Natural killer cell (primary cell): Measurements from ENCODE around the gene PAGR1. TPM values are rescaled to one million over a fixed set of nuclear protein-coding genes. Genes with fewer than 3 reads are reported as not detected.
"Not testable (repeated sequence)": the region's sequence is repeated elsewhere in the genome, so short reads cannot be mapped to it uniquely, and the experiment has no call there.

Source experiments
- ATAC-seq, 3 donors: fragments of 150-1000 bp in 2 of 3; fragments of 200-7000 bp in 1 of 3; cut with Tn5 transposase; 1 replicate in 1 of 3; 2 replicates in 2 of 3; pipeline ENCODE4 v1.10.0; 2021; ENCODE audit warnings: mild to moderate bottlenecking in 2 of 3, moderate library complexity in 2 of 3
- DNase-seq, 2 donors: peaks; one replicate each; pipeline versions ENCODE4 v3.0.0 to v3.0.0-alpha.2; 2013 to 2021; ENCODE audit warnings: mixed read lengths in 1 of 2
- H3K27ac ChIP-seq: one replicate; pipeline ENCODE4 v1.5.1; 2013; ENCODE audit warnings: mild to moderate bottlenecking, low read length
- H3K27me3 ChIP-seq: one replicate; pipeline ENCODE4 v1.6.1; 2013; ENCODE audit warnings: low read length; ENCODE audit not compliant: control insufficient read depth, insufficient read depth
- H3K36me3 ChIP-seq: one replicate; pipeline ENCODE4 v1.6.1; 2013; ENCODE audit warnings: low read length; ENCODE audit not compliant: control insufficient read depth, insufficient read depth
- H3K4me1 ChIP-seq: one replicate; pipeline ENCODE4 v1.6.1; 2013; ENCODE audit warnings: low read length; ENCODE audit not compliant: control insufficient read depth, insufficient read depth
- H3K4me3 ChIP-seq: one replicate; pipeline ENCODE4 v1.5.1; 2013; ENCODE audit warnings: low read length
- H3K9me3 ChIP-seq: one replicate; pipeline ENCODE4 v1.6.1; 2013; ENCODE audit warnings: low read length; ENCODE audit not compliant: control insufficient read depth, insufficient read depth
- H3K27ac Mint-ChIP-seq, 2 donors: one replicate each; pipeline ENCODE4 v1.8.0; 2022; ENCODE audit warnings: mild to moderate bottlenecking in 2 of 2, mixed read lengths in 2 of 2, moderate library complexity in 1 of 2
- H3K27me3 Mint-ChIP-seq, 2 donors: one replicate each; pipeline ENCODE4 v1.8.0; 2022; ENCODE audit warnings: low read depth in 2 of 2, mixed read lengths in 2 of 2
- H3K36me3 Mint-ChIP-seq: one replicate; pipeline ENCODE4 v1.8.0; 2022; ENCODE audit warnings: mixed read lengths
- H3K4me1 Mint-ChIP-seq, 2 donors: one replicate each; pipeline ENCODE4 v1.8.0; 2022; ENCODE audit warnings: mixed read lengths in 2 of 2
- H3K4me3 Mint-ChIP-seq: one replicate; pipeline ENCODE4 v1.8.0; 2022; ENCODE audit warnings: mild to moderate bottlenecking, moderate library complexity, mixed read lengths
- H3K9me3 Mint-ChIP-seq, 2 donors: one replicate each; pipeline ENCODE4 v1.8.0; 2022; ENCODE audit warnings: mixed read lengths in 2 of 2
- CTCF ChIP-seq: fragments of 200-600 bp; IDR thresholded peaks from one replicate; pipeline ENCODE4 v1.8.0; 2022; ENCODE audit warnings: antibody characterized with exemption
- WGBS: methylation state at CpG from one replicate; pipeline ENCODE4 v1.1.7; 2013; ENCODE audit warnings: missing lambda C conversion rate; ENCODE audit not compliant: insufficient coverage; 5-methylcytosine and 5-hydroxymethylcytosine counted together
- intact Hi-C: fragments of 100-400 bp; cut with micrococcal nuclease; formaldehyde crosslinking; loops from one replicate; pipeline ENCODE4 v1.14.2; 2022
- total RNA-seq, 4 donors: library from RNA; stranded (reverse); fragments of 120-200 nt in 1 of 4; gene quantifications; one replicate each; pipeline versions ENCODE4 v1.2.3 to v1.2.4, GENCODE V29; 2013 to 2022

The PAGR1 gene
- total RNA-seq, 3 donors from 2014 or later (not counting 1 experiment from before 2014, with no cell fraction given): 8.9 to 16.2 (median 13.4) TPM

GRCh38 chr16:29790183-29790948 lies 25.6 kb upstream of the PAGR1 start, which contains the start of gene KIF22:
TSS of gene KIF22 (plus strand) at chr16:29790751. CDS start at chr16:29790760, 9 bp downstream.
- DNase-seq (peak; percentile 99 to 100), ATAC-seq (peak; percentile 92 to 97 (median 93))
- no peaks in the 10 kb centered on the region for H3K27me3 ChIP-seq
- Mint-ChIP-seq H3K36me3 (no peaks in the 10 kb centered on the region), H3K4me1 (peaks cover 43% of the 10 kb centered on the region in 2 donors), H3K27ac (peak within 1 kb of the TSS; percentile 92), H3K4me3 (peak within 1 kb of the TSS; percentile 96), H3K27me3 (no peaks in the 10 kb centered on the region), H3K9me3 (no peaks in the 10 kb centered on the region)
- H3K9me3 ChIP-seq: no peaks in the 10 kb centered on the region
- peak within 1 kb of the TSS; percentile 99 for H3K4me3 ChIP-seq
- intact Hi-C loops: loop anchor here (1.0 to 2.0 kb wide), 4 partner anchors 15 to 89 kb away; partner anchors contain the start of gene PAGR1
- under 1% methylated on average over 67 of the region's 67 CpGs for WGBS
- peak; percentile 79 for TF ChIP-seq CTCF
- peaks cover 34% of the 10 kb centered on the region for H3K4me1 ChIP-seq
- peak within 1 kb of the TSS; percentile 82 for H3K27ac ChIP-seq
- no peaks in the 10 kb centered on the region for H3K36me3 ChIP-seq

DNA sequence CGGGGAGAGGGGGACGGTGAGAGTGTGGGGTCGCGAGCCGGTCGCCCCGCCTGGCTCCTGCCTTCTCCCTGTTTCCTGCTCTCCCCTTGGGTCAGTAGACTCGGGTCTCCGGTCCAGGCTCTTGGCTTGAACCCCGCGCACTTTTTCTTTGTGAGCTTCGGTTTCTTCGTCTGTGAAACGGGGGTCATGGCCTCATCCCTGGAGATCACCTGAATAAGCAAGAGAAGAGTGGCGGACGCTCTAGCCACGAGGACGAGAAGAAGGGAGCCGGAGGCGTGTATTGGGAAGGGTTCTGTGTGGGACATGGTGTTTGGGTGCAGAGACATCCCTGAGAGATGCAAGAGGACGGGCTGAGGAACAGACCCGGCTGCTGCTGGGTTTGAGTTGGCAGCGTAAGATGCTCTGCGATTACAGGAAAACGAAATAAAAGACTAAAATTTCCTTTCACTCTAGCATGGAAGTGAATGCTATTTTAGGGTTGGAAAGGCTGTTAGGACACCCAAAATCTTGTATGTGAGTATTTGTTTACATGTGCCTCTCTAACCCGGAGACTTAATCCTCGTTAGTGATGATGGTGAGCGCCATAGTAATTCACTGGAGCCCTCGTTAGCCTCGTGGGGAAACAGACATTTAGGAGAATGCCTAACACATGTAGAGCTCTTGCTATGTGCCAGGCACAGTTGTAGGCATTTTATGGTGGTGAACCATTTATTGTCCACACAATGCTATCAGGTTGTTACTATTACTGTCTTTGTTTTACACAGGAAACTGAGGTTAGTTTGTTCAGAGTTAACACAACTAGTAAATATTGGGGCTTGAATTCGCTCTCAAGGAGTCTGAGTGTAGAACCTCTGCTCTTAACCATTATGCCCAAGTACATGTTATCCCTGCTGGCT lies 24.8 kb upstream of the PAGR1 start:
- H3K36me3 Mint-ChIP-seq: no peaks in the 10 kb centered on the region
- DNase-seq: peak in 1 of 2 donors; percentile 40
- peak overlapping the region; percentile 92 for H3K27ac Mint-ChIP-seq
- Histone ChIP-seq H3K27ac (peak overlapping the region; percentile 82), H3K9me3 (no peaks in the 10 kb centered on the region), H3K4me1 (peaks cover 30% of the 10 kb centered on the region), H3K4me3 (peak overlapping the region; percentile 99), H3K36me3 (no peaks in the 10 kb centered on the region), H3K27me3 (no peaks in the 10 kb centered on the region)
- no peaks in the 10 kb centered on the region for H3K27me3 Mint-ChIP-seq
- 2% methylated on average over 29 of the region's 31 CpGs for WGBS
- peaks cover 40 to 41% of the 10 kb centered on the region in 2 donors for H3K4me1 Mint-ChIP-seq
- ATAC-seq: peak in 1 of 3 donors; percentile 0
- intact Hi-C loops: loop anchor here (1.0 to 2.0 kb wide), 4 partner anchors 14 to 90 kb away; partner anchors contain the start of gene PAGR1
- peak overlapping the region; percentile 96 for H3K4me3 Mint-ChIP-seq
- TF ChIP-seq CTCF: no peak
- no peaks in the 10 kb centered on the region for H3K9me3 Mint-ChIP-seq

- Mint-ChIP-seq H3K36me3 (no peaks in the 10 kb centered on the region), H3K4me1 (peaks cover 40 to 41% of the 10 kb centered on the region in 2 donors), H3K4me3 (peak overlapping the region; percentile 96), H3K27ac (peak overlapping the region; percentile 92), H3K9me3 (no peaks in the 10 kb centered on the region), H3K27me3 (no peaks in the 10 kb centered on the region)
- no peak for TF ChIP-seq CTCF
- intact Hi-C loops: loop anchor here (2.0 kb wide), 1 partner anchor 45 kb away; no protein-coding TSS in a partner anchor
- peak in 1 of 2 donors; percentile 33 for DNase-seq
- Histone ChIP-seq H3K27ac (peak overlapping the region; percentile 19), H3K9me3 (no peaks in the 10 kb centered on the region), H3K27me3 (no peaks in the 10 kb centered on the region), H3K4me3 (no peak overlapping the region), H3K36me3 (peaks cover 4% of the 10 kb centered on the region), H3K4me1 (peaks cover 30% of the 10 kb centered on the region)
- WGBS: 65% methylated on average over 8 of the region's 9 CpGs
- ATAC-seq: no peak
Measured at GRCh38 chr16:29791845-29792807, 23.8 kb upstream of the PAGR1 start.

DNA sequence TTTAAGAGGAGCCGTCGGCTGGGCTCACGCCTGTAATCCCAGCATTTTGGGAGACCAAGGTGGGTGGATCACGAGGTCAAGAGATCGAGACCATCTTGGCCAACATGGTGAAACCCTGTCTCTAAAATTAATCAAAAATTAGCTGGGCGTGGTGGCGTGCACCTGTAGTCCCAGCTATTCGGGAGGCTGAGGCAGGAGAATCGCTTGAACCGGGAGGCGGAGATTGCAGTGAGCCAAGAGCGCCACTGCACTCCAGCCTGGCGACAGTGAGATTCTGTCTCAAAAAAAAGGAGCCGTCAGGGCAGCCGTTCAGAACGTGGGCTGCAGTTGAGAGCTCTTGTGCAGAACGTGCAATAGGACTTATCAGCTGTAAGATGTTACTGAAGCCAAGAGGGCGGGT lies 22.8 kb upstream of the PAGR1 start:
- intact Hi-C loops, ATAC-seq, DNase-seq, H3K9me3 ChIP-seq, H3K4me3 Mint-ChIP-seq, H3K27me3 ChIP-seq, H3K4me3 ChIP-seq, H3K27ac ChIP-seq, H3K9me3 Mint-ChIP-seq, H3K27me3 Mint-ChIP-seq, H3K36me3 Mint-ChIP-seq: not testable (repeated sequence)
- Mint-ChIP-seq H3K27ac (peak overlapping the region; percentile 92), H3K4me1 (peaks cover 40 to 41% of the 10 kb centered on the region in 2 donors)
- 96% methylated on average over 18 of the region's 18 CpGs for WGBS
- H3K4me1 ChIP-seq: peaks cover 30% of the 10 kb centered on the region
- peaks cover 14% of the 10 kb centered on the region for H3K36me3 ChIP-seq
